ENCODE data around the gene SF3A1.
"Not testable (repeated sequence)": the region's sequence is repeated elsewhere in the genome, so short reads cannot be mapped to it uniquely, and the experiment has no call there.

Gene SF3A1

DNA sequence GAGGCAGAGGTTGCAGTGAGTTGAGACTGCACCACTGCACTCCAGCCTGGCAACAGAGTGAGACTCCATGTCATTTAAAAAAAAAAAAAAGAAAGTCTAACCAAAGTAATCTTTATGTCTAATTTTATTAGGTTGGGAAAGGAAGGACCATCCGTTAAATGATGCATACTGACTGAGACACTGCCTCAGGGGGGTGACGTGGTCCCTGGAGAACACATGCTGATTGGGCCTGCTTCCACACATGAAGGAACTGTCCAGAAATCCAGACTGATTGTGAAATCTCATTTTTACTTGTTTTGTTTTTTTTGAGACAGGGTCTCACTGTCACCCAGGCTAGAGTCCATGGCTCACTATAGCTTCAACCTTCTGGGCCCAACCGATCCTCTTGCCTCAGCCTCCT lies 5.5 kb downstream of the SF3A1 start:
- DNase-seq = no peak

DNA sequence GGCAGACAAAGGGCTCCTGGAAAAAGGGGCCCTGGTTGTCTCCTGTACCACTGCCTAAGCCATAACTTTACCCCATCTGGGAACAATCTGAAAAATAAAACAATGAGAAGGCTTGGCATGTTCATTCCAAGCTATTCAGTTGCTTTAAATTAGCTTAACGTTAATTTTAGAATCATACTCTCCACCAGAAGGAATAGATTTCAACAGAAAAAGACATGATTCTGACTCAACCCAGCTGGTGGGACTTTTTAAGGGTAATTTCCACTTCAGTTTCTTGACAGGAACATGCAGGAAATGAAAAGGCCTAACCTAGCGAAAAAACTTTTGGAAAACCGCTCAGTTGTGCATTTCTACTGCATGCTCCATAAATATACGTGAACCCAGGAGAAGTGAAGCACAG lies 7.9 kb downstream of the SF3A1 start:
- no peak for DNase-seq

DNA sequence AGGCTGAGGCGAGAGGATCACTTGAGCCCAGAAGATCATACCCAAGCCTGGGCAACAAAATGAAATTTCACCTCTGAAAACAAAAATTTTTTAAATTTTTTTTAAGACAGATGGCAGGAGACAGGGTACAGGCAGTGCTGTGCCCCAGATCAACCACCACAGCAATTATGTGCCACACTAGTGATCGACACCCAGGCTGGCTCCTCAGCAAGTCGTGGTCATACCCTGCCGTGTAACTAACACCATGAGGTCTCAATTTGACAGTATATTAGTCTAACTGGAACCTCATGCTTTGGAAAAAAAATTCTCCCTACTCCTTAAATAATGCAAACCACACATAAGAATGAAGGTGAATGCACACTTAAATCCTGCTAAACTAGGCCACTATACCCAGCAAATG lies 8.3 kb downstream of the SF3A1 start:
- DNase-seq = no peak

DNA sequence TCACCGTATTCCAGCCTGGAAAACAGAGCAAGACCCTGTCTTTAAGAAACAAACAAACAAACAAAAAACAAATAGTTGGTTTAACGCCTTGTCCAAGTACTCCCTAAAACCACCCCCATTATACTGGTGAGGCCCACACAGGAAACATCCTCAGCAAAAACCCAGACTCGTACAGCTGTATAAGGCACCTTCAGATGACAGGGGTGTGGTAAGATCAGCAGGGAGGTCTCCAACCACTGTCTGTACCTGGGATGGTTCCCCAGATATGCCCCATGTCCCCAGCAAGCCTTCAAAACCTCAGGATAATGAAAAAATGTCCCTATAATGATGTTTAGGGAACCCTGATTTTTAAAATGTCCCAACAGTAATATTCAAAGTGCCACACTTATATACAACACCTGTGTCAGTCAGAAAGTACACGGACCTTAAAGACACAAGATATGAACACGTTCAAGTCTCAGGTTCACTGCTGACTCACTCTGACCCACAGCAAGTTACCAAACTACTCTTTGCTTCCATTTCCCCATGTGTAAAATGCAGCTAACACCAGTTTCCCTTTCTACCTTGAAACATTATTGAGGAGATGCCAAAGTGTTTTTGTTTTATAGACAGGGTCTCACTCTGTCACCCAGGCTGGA lies 9.3 kb downstream of the SF3A1 start:
- no peak for DNase-seq

DNA sequence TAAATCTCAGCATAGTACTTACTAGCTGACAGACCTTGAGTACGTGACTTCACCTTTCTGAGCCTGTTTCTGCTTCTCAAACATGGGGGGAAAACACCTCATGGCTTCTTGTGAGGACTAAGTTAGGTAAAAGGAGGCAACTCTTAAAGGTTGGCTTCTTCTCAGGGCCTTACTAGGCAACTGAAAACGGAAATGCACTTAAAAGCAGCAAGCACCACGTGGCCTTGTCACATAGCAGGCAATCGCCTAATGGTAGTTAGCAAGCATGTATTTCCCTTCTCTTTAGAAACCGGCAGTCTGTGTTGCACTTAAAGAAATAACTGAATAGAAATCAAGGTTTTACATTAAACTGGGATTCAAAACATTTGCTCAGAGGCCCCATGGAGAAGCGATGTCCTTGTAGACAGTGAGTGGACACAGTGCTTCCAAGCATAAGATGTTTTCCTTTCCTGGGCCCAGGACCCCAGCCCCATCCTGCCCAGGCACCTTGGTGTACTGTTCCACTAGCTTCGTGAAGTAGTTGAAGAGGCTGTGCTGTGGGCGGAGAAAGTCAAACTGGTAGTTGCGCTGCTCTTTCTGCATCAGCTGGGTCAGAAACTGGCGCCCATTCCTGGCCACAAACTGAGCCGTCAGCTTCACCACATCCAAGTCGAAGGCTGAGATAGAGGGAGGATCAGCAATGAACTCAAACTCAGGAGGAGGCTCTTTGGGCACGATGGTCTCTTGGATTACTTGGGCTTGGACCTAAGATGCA lies 12.1 kb downstream of the SF3A1 start:
- no peak for DNase-seq

DNA sequence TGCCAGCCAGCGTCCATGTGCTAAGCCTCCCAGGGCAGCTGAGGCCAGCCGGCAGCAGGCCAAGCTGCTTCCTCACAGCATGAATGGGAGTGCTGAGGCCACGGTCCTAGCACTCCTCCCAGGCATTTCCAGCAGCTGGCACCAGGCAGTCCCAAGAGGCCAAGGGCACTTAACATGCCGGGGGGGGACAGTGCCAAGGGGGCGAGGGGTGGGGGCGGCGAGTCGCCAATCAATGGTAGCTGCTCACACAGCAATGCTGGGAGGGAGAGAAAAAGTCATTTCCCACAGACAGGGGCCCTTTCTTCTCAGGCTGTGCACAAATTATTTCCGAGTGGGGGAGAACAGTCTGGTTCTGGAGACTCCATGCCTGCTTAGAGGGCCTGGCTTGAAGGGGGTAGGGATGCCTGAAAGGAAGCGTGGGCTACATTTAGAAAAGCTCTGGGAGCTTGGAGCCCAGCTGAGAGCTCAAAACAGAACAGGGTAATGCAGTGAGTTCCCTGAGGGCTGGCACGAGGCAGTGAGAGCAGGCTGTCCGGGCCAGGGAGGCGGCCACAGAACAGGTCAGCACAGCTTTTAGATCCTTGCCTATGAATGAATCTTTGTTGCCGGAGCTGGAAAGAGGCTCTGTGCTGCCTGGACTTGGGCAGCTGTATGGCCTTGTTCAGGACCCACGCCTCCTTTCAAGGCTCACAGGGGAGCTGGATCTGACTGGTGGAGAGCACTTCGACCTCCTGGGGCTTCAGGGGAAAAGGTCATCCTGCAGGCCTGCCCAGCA lies 15.6 kb downstream of the SF3A1 start:
- no peak for DNase-seq

DNA sequence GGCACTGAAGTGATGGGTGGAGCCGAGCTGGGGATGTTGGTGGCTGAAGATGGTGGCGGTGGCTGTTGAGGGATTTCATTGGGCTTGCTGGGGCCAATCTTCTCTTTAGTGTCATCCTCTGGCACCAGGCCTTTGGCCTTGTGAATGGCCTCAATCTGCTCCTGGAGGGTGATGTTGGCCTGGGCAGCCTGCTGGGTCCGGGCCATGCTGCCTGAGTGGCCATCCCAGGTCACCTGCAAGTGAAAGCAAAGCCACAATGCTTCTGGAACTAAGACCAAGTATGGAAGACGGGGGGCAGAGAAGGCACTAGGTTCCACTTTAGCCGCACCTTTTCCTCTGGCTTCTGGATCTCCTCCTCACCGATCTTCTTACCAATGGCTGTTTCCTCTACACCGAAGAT lies 17.9 kb downstream of the SF3A1 start:
- DNase-seq = no peak

DNA sequence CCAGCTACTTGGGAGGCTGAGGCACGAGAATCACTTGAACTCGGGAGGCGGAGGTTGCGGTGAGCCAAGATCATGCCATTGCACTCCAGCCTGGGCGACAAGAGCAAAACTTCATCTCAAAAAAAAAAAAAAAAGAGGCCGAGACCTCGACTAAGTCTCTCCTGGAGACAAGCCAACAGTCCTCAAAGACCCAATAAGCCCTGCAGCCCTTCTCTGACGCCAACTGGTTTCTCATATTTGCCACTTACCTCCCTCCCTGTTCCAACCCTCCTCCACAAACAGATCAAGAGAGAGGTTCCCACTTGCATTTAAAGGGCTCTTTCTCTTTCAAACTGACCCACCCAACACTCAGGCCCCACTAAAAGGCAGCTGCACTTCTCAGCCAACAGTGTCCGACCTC lies 18.4 kb downstream of the SF3A1 start:
- not testable (repeated sequence) for DNase-seq

DNA sequence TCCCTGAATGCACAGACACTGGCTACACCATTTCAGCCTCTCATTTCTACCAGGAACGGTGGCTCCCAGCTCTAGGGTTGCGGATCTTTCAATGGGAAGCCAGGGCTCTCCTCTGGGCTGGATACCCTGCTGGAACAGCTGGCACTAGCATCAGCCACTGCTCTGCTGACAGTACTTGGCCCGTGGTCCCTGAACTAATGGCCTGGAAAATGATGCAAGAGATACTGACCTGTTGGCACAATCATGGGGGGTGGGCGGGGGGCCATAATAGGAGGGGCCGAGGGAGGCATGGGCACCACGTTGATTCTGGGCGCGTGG lies 19.3 kb downstream of the SF3A1 start:
- DNase-seq = no peak

DNA sequence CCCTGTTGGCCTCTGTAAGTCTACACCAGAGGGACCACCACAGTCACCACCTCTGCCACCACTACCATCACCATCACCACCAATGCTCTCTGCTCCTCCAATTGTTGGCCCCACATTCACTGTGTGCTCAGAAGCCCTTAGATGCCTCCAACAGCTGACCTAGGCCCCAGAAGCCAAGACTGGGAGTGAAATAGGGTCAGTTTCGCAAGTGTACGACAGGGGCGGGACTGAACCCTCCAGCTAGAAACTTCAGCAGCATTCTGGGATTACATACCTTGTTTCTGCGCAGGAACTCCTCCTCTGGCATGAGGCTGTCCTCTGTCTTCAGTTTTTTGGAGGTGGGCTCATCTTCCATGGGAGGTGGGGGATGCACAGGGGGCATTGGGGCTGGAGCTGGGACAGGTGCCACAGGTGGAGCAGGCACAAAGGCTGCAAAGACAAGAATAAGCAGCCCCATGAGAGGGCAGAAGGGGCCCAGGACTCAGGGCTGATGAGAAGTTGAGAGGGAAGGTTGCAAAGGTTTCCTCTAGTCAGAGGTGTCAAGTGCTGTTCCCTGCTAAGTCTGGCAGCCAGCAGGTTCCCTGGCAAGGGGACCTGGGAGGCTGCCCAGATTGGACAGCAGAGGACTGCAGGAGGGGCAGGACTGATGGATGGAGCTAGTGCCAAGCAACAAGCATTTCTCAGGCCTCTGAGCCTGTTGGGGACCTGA lies 19.8 kb downstream of the SF3A1 start:
- no peak for DNase-seq

DNA sequence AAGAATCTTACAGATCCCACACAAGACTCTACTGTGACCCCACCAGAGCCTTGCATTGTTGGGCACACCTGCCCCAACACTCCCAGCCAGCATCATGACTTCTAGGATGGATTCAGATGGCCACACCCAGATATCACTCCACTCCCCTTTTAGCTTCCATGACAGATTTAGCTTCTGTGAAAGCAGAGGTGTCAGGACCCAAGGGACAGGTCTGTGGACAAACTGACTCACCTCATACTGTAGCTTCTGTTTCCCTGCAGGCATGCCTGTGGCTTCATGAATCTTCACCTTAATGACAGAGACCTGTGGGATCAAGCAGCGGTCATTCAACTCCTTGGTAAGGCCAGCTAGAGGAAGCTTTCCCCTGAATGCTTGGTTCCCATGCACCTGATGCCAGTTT lies 21.5 kb downstream of the SF3A1 start:
- DNase-seq = no peak

DNA sequence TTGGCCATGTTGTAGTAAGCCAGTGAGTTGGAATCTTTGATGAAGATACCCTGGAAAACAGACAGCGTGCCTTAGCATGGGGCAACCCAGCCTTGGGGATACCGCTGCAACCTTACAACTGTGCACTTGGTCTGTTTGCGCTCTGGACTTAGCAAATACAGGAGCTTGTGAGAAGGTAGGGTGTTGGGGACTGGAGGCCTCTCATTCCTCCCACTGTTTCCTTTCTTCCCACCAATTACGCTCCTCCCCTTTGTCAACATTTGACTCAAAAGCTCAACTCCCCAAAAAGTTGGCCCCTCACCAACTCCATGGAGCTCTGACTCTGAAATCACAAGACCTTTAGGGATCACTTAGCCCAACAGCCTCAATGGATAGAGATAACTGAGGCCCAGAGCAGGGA lies 22.0 kb downstream of the SF3A1 start:
- no peak for DNase-seq

DNA sequence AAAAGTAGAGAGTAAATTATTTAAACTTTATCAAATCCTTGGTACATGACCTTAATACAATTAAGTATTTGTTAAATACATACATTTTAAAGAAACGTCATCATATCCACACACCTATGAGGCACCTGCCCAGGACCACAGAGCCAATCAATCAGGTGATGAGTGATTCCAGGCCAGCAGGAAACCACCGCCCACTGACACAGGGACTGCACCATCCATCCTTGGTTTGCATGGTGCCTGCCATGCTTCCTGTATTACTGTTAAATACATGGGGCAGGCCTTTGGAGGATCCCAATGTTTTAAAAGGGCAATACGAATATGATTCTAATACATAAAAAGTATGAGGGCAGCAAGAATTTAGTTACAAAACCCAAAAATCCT lies 23.0 kb downstream of the SF3A1 start:
- DNase-seq = no peak

DNA sequence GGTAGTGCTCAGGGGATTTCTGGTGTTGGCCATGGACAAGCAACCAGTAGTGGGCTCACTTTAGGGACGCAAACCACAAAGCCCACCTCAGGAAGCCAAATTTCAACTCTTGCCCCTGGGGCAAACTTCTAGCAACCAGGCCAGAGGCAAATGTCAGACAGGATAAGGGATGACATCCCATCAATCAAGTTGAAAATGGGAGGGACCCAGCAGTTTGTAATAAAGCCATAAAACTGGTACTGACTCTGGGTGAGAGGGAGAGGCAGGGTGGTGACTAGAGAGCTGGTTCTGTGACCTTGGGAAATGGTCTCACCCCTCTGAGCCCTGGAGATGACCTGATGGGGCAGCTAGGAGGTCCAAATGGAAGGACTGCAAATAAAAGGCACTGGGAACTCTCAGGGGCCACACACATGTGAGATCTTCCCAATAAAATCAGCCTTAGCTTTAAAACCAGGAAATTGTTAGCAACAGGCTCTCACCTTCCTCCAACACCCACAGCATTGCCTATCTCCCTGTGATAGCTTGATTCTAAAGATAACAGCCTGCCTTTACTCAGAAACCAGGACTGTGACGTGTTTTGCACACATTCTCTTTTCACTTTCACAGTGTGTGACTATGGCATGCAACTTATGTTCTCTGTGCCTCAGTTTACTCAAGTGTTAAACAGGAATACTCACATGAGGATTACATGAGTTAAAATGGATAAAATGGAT lies 23.5 kb downstream of the SF3A1 start:
- no peak for DNase-seq

DNA sequence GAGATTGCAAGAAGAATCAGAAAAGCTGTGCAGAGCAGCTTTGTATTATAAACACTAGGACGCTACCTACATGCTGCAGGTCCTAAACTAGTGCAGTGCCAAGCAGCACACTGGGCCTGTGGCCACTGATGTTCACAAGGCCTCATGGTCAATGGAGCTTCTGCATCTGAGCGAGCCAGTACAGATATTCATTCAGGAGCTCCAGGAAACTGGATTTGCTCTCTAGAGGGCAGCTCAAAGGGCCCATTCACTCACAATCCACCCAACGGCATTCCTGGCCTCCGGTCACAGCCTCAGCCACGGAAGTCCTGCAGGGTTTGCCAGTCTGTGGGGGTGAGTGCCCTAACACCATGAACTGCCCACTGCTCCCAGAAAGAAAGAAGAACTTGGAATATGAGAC lies 24.1 kb downstream of the SF3A1 start:
- no peak for DNase-seq

DNA sequence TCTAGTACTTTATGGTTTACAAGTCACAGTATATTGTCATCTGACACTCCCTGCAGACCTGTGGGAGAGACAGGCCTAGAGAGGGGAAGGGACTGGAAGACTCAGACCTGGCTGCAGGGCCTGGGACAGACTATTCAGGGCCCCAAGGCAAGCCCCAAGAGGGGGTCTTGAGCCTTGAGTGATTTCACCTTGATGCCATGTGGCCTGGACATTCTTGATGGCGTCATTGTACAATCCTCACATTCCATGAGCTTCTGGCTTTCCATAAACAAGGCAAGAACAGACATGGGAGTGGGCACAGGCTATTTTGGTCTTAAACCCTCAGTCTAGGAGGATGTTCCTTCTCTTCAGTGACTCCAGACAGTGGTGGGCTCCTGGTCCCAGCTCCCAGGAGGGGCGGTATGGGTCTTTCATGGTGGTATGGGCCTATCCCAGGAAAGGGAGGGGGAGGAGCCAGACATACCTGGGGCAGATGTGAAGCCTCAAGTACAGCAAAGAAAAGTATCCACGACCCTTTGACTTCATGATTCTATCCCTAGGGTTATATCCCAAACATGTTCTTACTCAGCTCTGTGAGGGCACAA lies 28.1 kb downstream of the SF3A1 start:
- DNase-seq = peak; percentile 37

DNA sequence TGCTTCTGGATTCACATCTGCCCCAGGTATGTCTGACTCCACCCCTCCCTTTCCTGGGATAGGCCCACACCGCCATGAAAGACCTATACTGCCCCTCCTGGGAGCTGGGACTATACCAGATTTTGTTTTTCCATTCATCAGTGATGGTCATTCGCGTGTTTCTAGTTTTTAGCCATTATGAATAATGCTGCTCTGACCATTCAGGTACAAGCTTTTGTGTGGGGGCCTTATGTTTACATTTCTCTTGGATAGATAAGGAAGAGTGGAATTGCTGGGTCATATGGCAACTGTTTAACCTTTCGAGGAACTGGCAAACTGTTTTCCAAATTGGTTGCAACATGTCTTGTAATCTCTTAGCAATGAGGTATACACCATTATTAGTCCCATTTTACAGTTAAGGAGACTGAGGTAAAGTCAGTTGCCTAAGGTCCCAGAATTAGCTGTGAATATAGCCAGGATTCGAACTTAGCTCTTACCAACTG lies 28.8 kb downstream of the SF3A1 start:
- no peak for DNase-seq

DNA sequence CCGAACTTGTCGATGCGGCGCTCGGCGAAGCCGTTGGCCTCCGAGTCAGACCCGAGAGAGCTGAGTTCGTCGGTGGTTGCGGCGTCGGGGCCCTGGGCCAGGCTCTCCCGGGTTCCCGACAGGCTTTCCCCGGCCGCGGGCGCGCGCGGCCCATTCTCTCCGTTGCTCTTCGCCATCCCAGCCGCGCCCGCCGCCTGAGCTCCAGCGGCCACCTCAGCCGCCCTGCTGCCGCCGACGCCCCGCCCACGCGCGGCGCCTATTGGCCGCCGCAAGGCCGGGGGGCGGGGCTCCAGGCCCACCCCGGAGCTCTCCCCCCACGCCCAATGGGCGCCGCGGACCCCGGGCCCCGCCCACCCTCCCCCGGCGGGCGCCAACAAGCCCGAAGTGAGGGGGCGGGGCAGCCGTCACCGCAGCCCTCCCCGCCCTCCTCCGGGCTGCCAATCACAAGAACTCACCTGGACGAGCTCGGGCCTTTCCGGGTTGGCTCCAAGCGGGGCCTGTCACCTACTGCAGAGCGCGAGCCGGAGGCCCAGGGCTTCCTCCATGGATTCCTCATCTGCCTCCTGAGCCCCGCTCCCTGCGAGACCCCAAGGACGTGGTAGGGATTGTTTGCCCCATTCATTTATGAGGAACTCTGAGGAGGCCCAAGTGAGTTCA lies 29.9 kb downstream of the SF3A1 start, which contains the start of gene TBC1D10A:
Gene TBC1D10A (minus strand): TSS at position 236 of the 657 bp plus-strand sequence. CDS start 60 bp downstream, at position 176.
- peak; percentile 89 for DNase-seq

DNA sequence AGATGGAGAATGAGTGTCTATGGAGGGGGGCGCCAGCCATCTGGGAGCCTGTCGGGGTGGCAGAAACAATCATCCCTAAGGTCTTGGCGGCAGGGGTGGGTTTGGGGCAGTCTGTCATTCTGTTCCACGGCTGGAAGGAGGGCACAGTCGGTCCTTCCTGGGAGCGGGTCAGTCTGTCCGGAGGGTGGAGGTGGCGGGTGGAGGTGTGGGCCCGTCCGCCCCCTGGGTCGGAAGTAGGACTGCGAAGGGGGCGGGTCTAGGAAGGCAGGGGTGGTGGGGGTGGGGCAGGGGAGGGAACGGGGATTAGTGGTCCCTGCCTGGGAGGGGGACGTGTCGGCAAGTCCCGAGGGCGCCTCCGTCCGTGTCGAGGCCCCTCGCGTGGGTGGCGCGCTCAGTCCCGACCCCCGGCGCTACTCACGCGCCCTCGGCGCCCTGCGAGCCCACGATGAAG lies 30.4 kb downstream of the SF3A1 start:
- no peak for DNase-seq

DNA sequence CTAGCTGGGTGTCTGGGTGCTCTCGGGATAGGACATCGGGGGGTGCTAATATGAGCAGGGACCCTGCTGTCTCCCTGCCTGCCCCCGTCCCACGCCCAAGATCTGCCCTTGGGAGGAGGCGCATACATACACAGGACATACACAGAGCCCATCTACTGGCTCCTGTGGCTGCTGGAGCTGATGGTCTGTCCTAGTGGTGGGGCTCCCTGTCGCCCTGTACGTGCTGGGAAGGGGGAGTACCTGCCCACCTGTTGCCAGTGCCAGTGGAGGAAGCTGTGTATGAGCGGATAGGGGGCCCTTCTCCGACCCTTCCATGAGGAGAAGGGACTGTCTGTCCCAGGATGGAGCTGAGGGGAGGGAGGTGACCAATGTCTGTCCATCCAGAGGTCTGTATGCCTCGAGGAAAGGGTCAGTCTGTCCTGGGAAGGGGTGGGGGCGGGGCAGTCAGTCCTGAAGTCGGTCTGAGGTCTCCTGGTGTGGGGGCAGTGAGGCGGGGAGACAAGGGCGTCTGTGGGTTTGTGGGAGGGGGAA lies 30.9 kb downstream of the SF3A1 start:
- no peak for DNase-seq

Measured in fibroblast of skin of abdomen (primary cell).